Right cardiac atrium (tissue), 5 donors: Measurements from ENCODE around the gene PKHD1. TPM values are rescaled to one million over a fixed set of nuclear protein-coding genes. Genes with fewer than 3 reads are reported as not detected.
A peak's percentile ranks its signal among the peaks of the same experiment; 100 is the strongest.

Experiments used
- ATAC-seq, 2 donors: fragments of 200-7000 bp; cut with Tn5 transposase; one replicate each; pipeline versions ENCODE4 v1.8.0 to v1.9.1; 2020; ENCODE audit warnings: moderate library complexity in 2 of 2, mild to moderate bottlenecking in 1 of 2
- DNase-seq, 3 donors: peaks; one replicate each; pipeline ENCODE4 v3.0.0-alpha.2; 2020
- H3K27ac ChIP-seq: one replicate; pipeline ENCODE4 v1.5.1; 2013; ENCODE audit warnings: mild to moderate bottlenecking, low read length, control low read depth, moderate library complexity
- H3K27me3 ChIP-seq: one replicate; pipeline ENCODE4 v1.6.1; 2013; ENCODE audit not compliant: control insufficient read depth, insufficient read depth
- H3K4me1 ChIP-seq: one replicate; pipeline ENCODE4 v1.6.1; 2013; ENCODE audit warnings: low read length; ENCODE audit not compliant: control insufficient read depth, insufficient read depth
- H3K4me3 ChIP-seq: one replicate; pipeline ENCODE4 v1.5.1; 2013; ENCODE audit warnings: low read length, control low read depth
- H3K9me3 ChIP-seq: one replicate; pipeline ENCODE4 v1.6.1; 2013; ENCODE audit warnings: low read length; ENCODE audit not compliant: control insufficient read depth
- WGBS: extraction: QIAGEN DNeasy Blood & Tissue Kit; methylation state at CpG from one replicate; pipeline ENCODE4 v1.1.7; 2013; 5-methylcytosine and 5-hydroxymethylcytosine counted together
- intact Hi-C, 4 donors: fragments of 100-400 bp; cut with DNase I; formaldehyde crosslinking; loops; one replicate each; pipeline versions ENCODE4 v1.11.0 to v1.14.0; 2022 to 2023
- polyA plus RNA-seq: library from polyadenylated mRNA; stranded (reverse); fragments of 200-250 nt; gene quantifications from one replicate; pipeline ENCODE4 v1.2.3, GENCODE V29; 2013
- total RNA-seq, 4 donors: library from RNA; stranded (reverse); fragmentation: NEBNext Ultra II Directional; extraction: Animal tissue kit (Norgen Biotek cat#: 25700); gene quantifications; one replicate each; pipeline ENCODE4 v1.2.1, GENCODE V29; 2021
- donor health status: healthy with polysubstance abuse.
- donor health status: DM: no; HTN: yes; CAD: no.
- donor health status: DM: no; HTN: no; CAD: no.
- donor health status: DM: no; HTN: yes; CAD: no; lungs with severe emphysema.
- donor health status: DM: yes; HTN: yes; CAD: no.

Gene PKHD1
- total and polyA plus RNA-seq, 5 donors = under 0.01 to 0.03 TPM; not detected in 3

DNA sequence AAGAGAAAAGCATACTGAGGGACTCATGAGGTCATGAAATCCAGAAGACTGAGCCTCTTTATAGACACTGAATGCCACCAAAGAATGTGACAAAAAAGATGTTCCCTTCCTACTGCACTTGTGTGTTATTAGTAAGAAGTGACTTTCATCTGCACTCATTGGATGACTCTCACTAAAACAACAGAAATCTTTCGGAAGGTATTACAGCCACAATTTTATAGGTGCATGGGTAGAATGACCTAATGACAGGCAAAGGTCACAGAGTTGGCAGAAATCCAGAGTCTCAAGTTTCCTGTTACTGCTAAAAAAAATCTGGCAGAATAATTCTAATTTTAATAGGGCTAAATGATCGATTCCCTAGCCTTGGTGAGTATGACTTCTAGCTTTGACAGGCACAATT is 13.3 kb downstream of the PKHD1 start:
- H3K27ac ChIP-seq = no peak overlapping the region
- 70% methylated on average over 2 of the region's 2 CpGs for WGBS
- H3K4me3 ChIP-seq = no peak overlapping the region
- H3K4me1 ChIP-seq = no peaks in the 10 kb centered on the region
- H3K27me3 ChIP-seq = no peaks in the 10 kb centered on the region
- no peaks in the 10 kb centered on the region for H3K9me3 ChIP-seq
- no peak for DNase-seq
- ATAC-seq = no peak
- intact Hi-C loops = no loop called here

DNA sequence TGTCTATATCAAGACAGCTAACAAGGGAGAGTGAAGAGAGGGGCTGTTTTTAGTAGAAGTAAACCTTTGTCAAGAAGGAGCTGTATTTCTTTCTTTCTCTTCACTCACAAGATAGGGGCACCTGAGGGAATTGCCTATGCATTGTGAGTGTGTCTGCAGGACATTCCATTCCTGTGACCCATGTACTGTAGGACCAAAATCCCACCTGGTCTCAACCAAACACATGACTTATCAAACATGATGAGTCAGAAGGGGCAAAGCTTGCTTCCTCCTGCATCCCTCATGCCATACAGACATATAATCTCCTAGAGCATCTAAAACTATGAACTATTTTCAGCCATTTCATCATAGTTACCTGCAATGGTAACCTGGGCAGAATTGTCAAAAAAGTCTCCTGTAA is 21.8 kb downstream of the PKHD1 start:
- peaks cover 1% of the 10 kb centered on the region for H3K4me1 ChIP-seq
- ATAC-seq (no peak), DNase-seq (no peak)
- intact Hi-C loops = no loop called here
- no peak overlapping the region for H3K4me3 ChIP-seq
- no peaks in the 10 kb centered on the region for H3K9me3 ChIP-seq
- no peaks in the 10 kb centered on the region for H3K27me3 ChIP-seq
- H3K27ac ChIP-seq = no peak overlapping the region

DNA sequence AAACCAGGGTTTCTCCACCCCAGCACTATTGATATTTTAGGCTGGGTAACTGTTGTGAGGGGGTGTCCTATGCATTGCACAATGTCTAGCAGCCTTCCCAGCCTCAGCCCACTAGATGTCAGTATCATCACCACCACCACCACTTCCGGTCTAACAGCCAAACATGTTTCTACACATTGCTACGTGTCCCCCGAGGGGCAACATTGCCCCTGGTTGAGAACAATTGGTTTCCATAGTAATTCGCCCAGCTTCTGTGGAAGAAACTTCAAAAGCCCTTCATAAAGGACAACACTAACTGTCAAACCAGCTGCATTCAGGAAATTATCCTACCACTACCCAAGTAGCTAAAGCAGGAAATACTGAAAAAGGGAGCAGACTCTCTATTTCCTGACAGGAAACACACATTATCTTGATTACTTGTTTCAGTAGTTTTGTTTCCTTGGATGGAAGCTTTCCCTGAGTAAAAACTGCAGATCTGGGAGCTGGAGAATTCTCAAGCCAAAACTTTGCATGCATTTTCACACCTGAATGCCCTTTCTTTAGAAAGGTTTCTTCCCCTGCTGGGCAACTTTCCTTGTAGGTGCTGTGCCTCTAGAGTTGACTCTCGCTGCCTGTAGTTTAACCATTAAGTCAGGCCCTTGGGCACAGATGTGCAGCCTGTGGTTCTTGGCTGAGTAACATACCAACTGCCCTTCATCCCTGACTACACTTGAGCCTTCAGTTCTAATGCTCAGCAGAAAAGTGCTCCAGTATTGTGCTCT is 23.6 kb downstream of the PKHD1 start:
- H3K4me3 ChIP-seq = no peak overlapping the region

DNA sequence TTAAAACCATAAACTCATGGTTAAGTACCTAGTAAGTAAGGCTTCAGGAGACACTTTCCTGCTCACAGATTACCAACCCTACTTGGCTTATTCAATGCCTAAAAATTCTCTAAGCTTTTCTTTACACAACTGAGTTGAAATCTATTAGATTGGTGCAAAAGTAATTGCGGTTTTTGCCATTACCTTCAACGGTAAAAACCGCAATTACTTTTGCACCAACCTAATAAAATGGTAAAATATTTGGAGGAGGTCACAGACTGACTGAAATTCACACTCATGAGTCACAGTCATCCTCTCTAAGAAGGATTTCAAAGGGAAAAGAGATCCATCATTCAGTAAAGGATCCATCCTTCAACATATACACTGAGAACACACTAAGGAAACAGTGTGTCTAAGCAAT is 25.9 kb downstream of the PKHD1 start:
- Histone ChIP-seq H3K4me1 (peaks cover 1% of the 10 kb centered on the region), H3K27me3 (peaks cover 3% of the 10 kb centered on the region), H3K4me3 (no peak overlapping the region), H3K27ac (no peak overlapping the region), H3K9me3 (no peaks in the 10 kb centered on the region)
- no peak for DNase-seq
- WGBS = 90% methylated on average over 3 of the region's 3 CpGs
- no peak for ATAC-seq
- intact Hi-C loops = no loop called here

More for the DNA sequence above, 23.6 kb downstream of the PKHD1 start:
- peaks cover 3% of the 10 kb centered on the region for H3K27me3 ChIP-seq
- DNase-seq (peak in 2 of 3 donors; percentile 13 to 28), ATAC-seq (peak; percentile 61 to 80)
- no peaks in the 10 kb centered on the region for H3K9me3 ChIP-seq
- H3K27ac ChIP-seq = no peak overlapping the region
- intact Hi-C loops = no loop called here
- WGBS = 15% methylated on average over 5 of the region's 5 CpGs
- peaks cover 1% of the 10 kb centered on the region for H3K4me1 ChIP-seq

DNA sequence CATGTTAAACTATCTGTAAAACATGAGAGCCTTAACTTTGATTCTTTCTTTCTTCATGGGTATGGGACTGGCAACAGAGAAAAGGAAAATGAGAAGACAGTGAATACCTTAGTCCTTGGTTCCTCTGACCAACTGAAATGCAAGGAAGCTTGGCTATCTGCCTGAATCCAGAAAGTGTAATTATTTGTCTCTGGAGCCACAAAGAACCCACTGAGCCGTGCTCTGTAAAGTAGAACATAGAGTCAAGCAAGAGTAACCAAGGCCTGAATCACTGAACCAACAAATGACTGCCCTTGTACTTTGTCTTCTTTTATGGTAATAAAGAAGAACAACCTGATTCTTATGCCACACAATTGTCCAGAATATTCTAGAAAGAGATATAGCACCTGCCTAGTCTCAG is 27.6 kb downstream of the PKHD1 start:
- 63% methylated on average over 1 of the region's 1 CpG for WGBS
- intact Hi-C loops = no loop called here
- ATAC-seq = no peak
- Histone ChIP-seq H3K27ac (no peak overlapping the region), H3K4me3 (no peak overlapping the region), H3K4me1 (peaks cover 1% of the 10 kb centered on the region), H3K27me3 (peaks cover 3% of the 10 kb centered on the region), H3K9me3 (no peaks in the 10 kb centered on the region)
- DNase-seq = no peak

DNA sequence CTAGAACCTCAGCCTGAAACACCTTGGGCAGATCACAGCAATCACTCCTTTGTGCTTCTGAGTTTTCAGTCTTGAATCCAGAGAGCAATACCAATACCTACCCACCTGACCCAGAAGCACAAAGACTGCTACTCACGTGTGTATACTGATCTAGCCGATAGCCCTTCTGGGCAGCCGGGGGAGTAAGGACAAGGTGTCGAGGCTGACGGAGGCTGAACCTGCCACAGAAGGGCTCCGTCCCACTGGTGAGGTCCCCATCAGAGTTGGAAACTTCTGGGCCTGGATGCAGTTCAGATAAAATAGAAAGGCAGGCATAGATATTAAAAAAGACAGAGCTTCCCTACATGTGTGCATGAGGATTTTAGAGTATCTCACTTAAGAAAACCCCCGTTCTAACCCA is 32.0 kb downstream of the PKHD1 start:
- ATAC-seq = no peak
- intact Hi-C loops = no loop called here
- 76% methylated on average over 7 of the region's 7 CpGs for WGBS
- Histone ChIP-seq H3K9me3 (no peaks in the 10 kb centered on the region), H3K27me3 (peaks cover 3% of the 10 kb centered on the region), H3K4me1 (no peaks in the 10 kb centered on the region), H3K27ac (no peak overlapping the region), H3K4me3 (no peak overlapping the region)
- DNase-seq = no peak

DNA sequence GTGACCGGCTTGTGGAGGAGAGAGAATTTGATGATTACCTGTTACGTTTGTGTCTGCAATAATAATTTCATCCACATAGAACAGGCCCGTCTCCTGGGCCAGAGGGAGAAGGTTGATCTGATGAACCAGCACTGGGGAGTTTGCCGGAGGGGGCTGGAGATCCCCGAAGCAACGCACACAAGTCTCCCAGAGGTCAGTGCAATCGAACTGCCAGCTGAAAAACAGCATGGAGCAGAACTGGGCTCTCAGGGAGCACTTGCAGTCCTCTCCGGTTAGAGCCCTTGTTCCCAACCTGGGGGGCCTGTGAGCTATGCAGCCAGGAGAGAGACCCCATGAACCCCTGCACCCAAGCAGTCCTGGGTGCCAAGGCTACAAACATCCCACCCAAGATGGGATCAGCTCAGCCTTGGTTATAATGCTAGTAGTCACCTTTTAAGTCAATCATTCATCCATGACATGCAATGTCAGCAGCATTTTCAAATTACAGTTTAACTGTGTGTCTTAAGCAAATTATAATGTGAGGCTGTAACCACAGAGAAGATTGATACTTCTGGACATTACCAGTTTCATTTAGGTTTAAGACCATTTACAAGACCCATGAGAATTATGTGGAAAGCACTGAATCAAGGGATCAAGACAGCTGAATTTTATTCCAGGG is 34.2 kb downstream of the PKHD1 start:
- no peaks in the 10 kb centered on the region for H3K27me3 ChIP-seq
- H3K9me3 ChIP-seq = no peaks in the 10 kb centered on the region
- WGBS = 78% methylated on average over 8 of the region's 8 CpGs
- intact Hi-C loops = no loop called here
- no peaks in the 10 kb centered on the region for H3K4me1 ChIP-seq
- no peak for ATAC-seq
- no peak overlapping the region for H3K4me3 ChIP-seq
- DNase-seq = no peak
- H3K27ac ChIP-seq = no peak overlapping the region

DNA sequence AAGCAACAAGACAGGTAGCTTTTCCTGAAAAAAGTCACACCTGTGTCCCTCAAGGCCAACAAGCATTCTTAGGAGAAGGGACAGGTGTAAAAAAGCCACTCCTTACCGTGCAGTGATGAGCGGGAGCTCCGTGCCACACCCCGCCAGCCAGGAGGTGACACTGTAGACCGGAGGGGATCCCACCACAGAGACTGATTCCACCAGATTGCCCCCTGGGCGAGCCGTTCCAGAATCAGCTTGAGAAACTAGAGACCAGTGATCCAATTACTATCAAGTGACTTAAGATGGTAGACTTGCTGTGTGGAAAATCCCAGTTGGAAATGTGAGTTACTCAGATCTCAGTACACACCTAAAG is 37.4 kb downstream of the PKHD1 start:
- H3K9me3 ChIP-seq = no peaks in the 10 kb centered on the region
- no peaks in the 10 kb centered on the region for H3K4me1 ChIP-seq
- no peaks in the 10 kb centered on the region for H3K27me3 ChIP-seq
- H3K4me3 ChIP-seq = no peak overlapping the region
- intact Hi-C loops = no loop called here
- ATAC-seq (no peak), DNase-seq (no peak)
- H3K27ac ChIP-seq = no peak overlapping the region
- WGBS = 58% methylated on average over 7 of the region's 7 CpGs

DNA sequence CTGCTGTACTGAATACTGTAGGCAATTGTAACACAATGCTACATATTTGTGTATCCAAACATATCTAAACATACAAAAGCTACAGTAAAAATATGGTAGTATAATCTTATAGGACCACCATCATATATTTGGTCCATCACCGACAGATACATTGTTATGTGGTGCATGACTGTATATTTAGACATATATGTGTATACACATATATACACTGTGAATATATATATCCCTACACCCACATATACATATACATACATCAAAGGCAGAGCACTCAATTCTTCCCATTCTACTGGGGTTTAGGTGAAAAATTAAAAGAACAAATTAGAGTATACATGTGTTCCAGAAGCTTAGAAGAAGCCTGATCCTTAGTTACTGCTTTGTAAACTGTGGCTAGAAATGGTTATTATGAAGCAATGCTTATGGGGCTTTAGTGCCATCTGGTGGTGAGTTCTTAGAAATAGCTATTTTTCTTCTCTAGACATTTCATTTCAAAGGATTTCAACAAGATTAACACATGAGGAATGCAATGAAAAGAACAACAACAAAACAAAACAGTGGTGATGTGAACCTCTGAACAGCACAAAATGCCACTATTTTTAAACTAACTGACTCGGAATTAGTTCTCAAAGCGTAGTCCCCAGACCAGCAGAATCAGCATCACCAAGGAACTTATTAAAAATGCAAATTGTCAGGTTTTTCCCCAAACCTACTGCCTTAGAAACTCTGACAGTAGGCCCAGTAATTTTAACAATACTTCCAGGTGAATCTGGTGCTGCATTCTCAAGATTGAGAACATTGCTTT is 38.0 kb downstream of the PKHD1 start:
- DNase-seq (no peak), ATAC-seq (no peak)
- no peak overlapping the region for H3K27ac ChIP-seq
- H3K27me3 ChIP-seq = no peaks in the 10 kb centered on the region
- H3K4me3 ChIP-seq = no peak overlapping the region
- WGBS = 40% methylated on average over 3 of the region's 3 CpGs
- H3K9me3 ChIP-seq = no peaks in the 10 kb centered on the region
- intact Hi-C loops = no loop called here
- no peaks in the 10 kb centered on the region for H3K4me1 ChIP-seq

DNA sequence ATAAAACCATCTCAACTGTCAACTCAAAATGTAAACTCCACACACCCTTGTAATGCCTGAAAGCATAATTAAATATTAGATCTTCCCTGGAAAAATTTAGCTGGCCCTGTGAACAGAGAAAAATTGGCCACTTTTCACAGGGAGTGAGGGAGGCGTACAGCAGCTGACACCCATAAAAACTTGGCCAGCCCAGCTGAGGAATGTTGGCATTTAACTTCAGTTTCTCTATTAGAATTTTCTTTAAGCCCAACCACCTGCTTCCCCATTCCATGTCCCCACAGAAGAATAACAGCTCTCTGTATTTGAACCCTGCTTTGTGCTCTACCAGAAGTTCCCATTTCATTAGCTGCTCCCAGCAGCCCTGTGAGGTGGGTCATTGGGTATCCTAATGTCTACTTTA is 41.0 kb downstream of the PKHD1 start:
- no peak overlapping the region for H3K27ac ChIP-seq
- DNase-seq (no peak), ATAC-seq (no peak)
- no peaks in the 10 kb centered on the region for H3K27me3 ChIP-seq
- WGBS = 0% methylated on average over 1 of the region's 1 CpG
- no peaks in the 10 kb centered on the region for H3K4me1 ChIP-seq
- intact Hi-C loops = no loop called here
- no peaks in the 10 kb centered on the region for H3K9me3 ChIP-seq
- H3K4me3 ChIP-seq = no peak overlapping the region

DNA sequence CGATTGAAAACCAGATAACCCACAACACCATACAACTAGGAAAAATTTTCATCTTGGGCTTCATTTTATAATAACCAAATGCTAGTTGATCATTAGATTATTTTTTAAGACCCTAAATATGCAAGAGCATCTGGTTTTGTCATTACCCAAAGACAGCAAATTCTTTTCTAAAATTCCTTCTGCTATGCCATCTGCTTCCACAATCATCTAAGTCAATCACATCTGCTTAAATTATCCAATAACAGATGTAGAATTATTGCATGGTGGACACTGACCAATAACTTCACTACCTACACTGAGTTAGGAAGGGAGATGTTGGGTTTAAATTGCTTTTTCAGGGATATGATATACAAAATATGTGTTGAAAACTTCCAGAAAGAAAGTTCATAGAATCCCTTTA is 41.9 kb downstream of the PKHD1 start:
- intact Hi-C loops = no loop called here
- no peaks in the 10 kb centered on the region for H3K4me1 ChIP-seq
- no peaks in the 10 kb centered on the region for H3K27me3 ChIP-seq
- H3K4me3 ChIP-seq = no peak overlapping the region
- no peaks in the 10 kb centered on the region for H3K9me3 ChIP-seq
- ATAC-seq (no peak), DNase-seq (no peak)
- 49% methylated on average over 1 of the region's 1 CpG for WGBS
- no peak overlapping the region for H3K27ac ChIP-seq
